Measurements from ENCODE around the gene APEX1. TPM values are rescaled to one million over a fixed set of nuclear protein-coding genes. Genes with fewer than 3 reads are reported as not detected.

APEX1 gene
- total RNA-seq, 1 donor from 2014 or later, result 56.9 TPM

Small RNA genes within 50 kb of the gene (small RNA-seq; reads per million reads assigned to genes)
- not detected for gene RNA5SP382

Other genes with a start within 250 kb of the APEX1 start
- not detected for gene OR11H6, start 231.5 kb upstream of the APEX1 start, total RNA-seq
- not detected for gene OR11H7, start 226.2 kb upstream of the APEX1 start, total RNA-seq
- gene OR11H4, start 215.9 kb upstream of the APEX1 start, total RNA-seq, result not detected
- gene TTC5, start 149.3 kb upstream of the APEX1 start, total RNA-seq, result 41.3 TPM
- gene CCNB1IP1, start 121.9 kb upstream of the APEX1 start, total RNA-seq, result 86.3 TPM
- gene PARP2, start 111.6 kb upstream of the APEX1 start, total RNA-seq, result 17.2 TPM
- 8.4 TPM for gene TEP1, start 41.7 kb upstream of the APEX1 start, total RNA-seq
- 0.31 TPM for gene KLHL33, start 19.1 kb upstream of the APEX1 start, total RNA-seq
- 36.8 TPM for gene OSGEP, start 414 bp upstream of the APEX1 start, total RNA-seq
- 26.0 TPM for gene PIP4P1, start 6.2 kb downstream of the APEX1 start, total RNA-seq
- gene PNP, start 14.2 kb downstream of the APEX1 start, total RNA-seq, result 3.1 TPM
- not detected for gene RNASE10, start 50.3 kb downstream of the APEX1 start, total RNA-seq
- not detected for gene RNASE9, start 105.8 kb downstream of the APEX1 start, total RNA-seq
- gene RNASE11, start 132.8 kb downstream of the APEX1 start, total RNA-seq, result not detected
- not detected for gene RNASE12, start 136.2 kb downstream of the APEX1 start, total RNA-seq
- not detected for gene OR6S1, start 186.5 kb downstream of the APEX1 start, total RNA-seq
- 2.2 TPM for gene RNASE4, start 229.3 kb downstream of the APEX1 start, total RNA-seq
- gene ANG, start 233.5 kb downstream of the APEX1 start, total RNA-seq, result 0.16 TPM

All from occipital lobe (tissue), 2 donors.